CD14-positive monocyte (primary cell): Measurements from ENCODE around the gene SCAMP5. TPM values are rescaled to one million over a fixed set of nuclear protein-coding genes. Genes with fewer than 3 reads are reported as not detected.
A peak's percentile ranks its signal among the peaks of the same experiment; 100 is the strongest.

Experiments
- DNase-seq, 3 donors: peaks; one replicate each; pipeline ENCODE4 v3.0.0-alpha.2; 2011 to 2022
- H2AFZ ChIP-seq: 2 replicates; pipeline ENCODE4 v1.6.0; 2012; ENCODE audit warnings: mild to moderate bottlenecking, low read depth, low read length, inconsistent platforms; ENCODE audit not compliant: insufficient read depth, poor library complexity, severe bottlenecking
- H3K27ac ChIP-seq, 2 donors: 1 replicate in 1 of 2; 2 replicates in 1 of 2; pipeline ENCODE4 v1.5.1; 2012 to 2013; ENCODE audit warnings: low read length in 2 of 2, control low read depth in 1 of 2, inconsistent platforms in 1 of 2, low read depth in 1 of 2, mild to moderate bottlenecking in 1 of 2
- H3K27me3 ChIP-seq, 2 donors: one replicate each; pipeline versions ENCODE4 v1.6.0 to v1.6.1; 2011 to 2013; ENCODE audit warnings: low read length in 2 of 2; ENCODE audit not compliant: control insufficient read depth in 2 of 2, insufficient read depth in 2 of 2
- H3K36me3 ChIP-seq, 2 donors: replicated peaks in 1 of 2; 1 replicate in 1 of 2; 2 replicates in 1 of 2; pipeline versions ENCODE4 v1.5.1 to v1.6.1; 2012 to 2013; ENCODE audit warnings: low read length in 2 of 2, control low read depth in 1 of 2, inconsistent platforms in 1 of 2, mild to moderate bottlenecking in 1 of 2; ENCODE audit not compliant: insufficient read depth in 2 of 2, control insufficient read depth in 1 of 2
- H3K4me1 ChIP-seq, 2 donors: 1 replicate in 1 of 2; 2 replicates in 1 of 2; pipeline versions ENCODE4 v1.5.1 to v1.6.1; 2012 to 2013; ENCODE audit warnings: low read length in 2 of 2, control low read depth in 1 of 2, inconsistent platforms in 1 of 2, mild to moderate bottlenecking in 1 of 2, moderate library complexity in 1 of 2; ENCODE audit not compliant: insufficient read depth in 2 of 2, control insufficient read depth in 1 of 2
- H3K4me2 ChIP-seq: replicated peaks from 2 replicates; pipeline ENCODE3; 2012; ENCODE audit warnings: low read length, moderate library complexity, mild to moderate bottlenecking; ENCODE audit not compliant: poor library complexity, severe bottlenecking; ENCODE audit errors: extremely low read depth
- H3K4me3 ChIP-seq, 3 experiments: fragments of 200-600 bp in 1 of 3; sonication (generic) in 1 of 3; replicated peaks in 1 of 3; 1 replicate in 2 of 3; 2 replicates in 1 of 3; pipeline ENCODE4 v1.5.1; 2011 to 2013; ENCODE audit warnings: low read length in 3 of 3, mild to moderate bottlenecking in 3 of 3, control low read depth in 2 of 3, low read depth in 2 of 3, inconsistent platforms in 1 of 3, moderate library complexity in 1 of 3
- H3K79me2 ChIP-seq: 2 replicates; pipeline ENCODE4 v1.6.0; 2012; ENCODE audit warnings: mild to moderate bottlenecking, control low read depth, inconsistent platforms, low read length, moderate library complexity; ENCODE audit not compliant: insufficient read depth
- H3K9ac ChIP-seq: 2 replicates; pipeline ENCODE4 v1.6.0; 2017; ENCODE audit warnings: low read length, mild to moderate bottlenecking; ENCODE audit not compliant: insufficient read depth, poor library complexity, severe bottlenecking
- H3K9me3 ChIP-seq, 2 donors: replicated peaks in 1 of 2; 1 replicate in 1 of 2; 2 replicates in 1 of 2; pipeline versions ENCODE4 v1.5.1 to v1.6.1; 2012 to 2013; ENCODE audit warnings: low read length in 2 of 2, control low read depth in 1 of 2; ENCODE audit not compliant: control insufficient read depth in 1 of 2, insufficient read depth in 1 of 2
- H4K20me1 ChIP-seq: 2 replicates; pipeline ENCODE4 v1.6.0; 2012; ENCODE audit warnings: mild to moderate bottlenecking, low read length, control low read depth, moderate library complexity; ENCODE audit not compliant: insufficient read depth
- H3K27ac Mint-ChIP-seq, 7 donors: one replicate each; pipeline ENCODE4 v1.8.0; 2020; ENCODE audit warnings: mild to moderate bottlenecking in 7 of 7, mixed read lengths in 7 of 7, moderate library complexity in 6 of 7, inconsistent platforms in 2 of 7
- H3K27me3 Mint-ChIP-seq, 3 donors: one replicate each; pipeline ENCODE4 v1.8.0; 2021 to 2022; ENCODE audit warnings: low read depth in 3 of 3, mild to moderate bottlenecking in 3 of 3, mixed read lengths in 3 of 3, moderate library complexity in 3 of 3, inconsistent platforms in 1 of 3
- H3K36me3 Mint-ChIP-seq, 2 donors: one replicate each; pipeline ENCODE4 v1.8.0; 2020; ENCODE audit warnings: mixed read lengths in 2 of 2, inconsistent platforms in 1 of 2, mild to moderate bottlenecking in 1 of 2
- H3K4me1 Mint-ChIP-seq: one replicate; pipeline ENCODE4 v1.8.0; 2020; ENCODE audit warnings: mild to moderate bottlenecking, mixed read lengths
- H3K4me3 Mint-ChIP-seq, 2 donors: one replicate each; pipeline ENCODE4 v1.8.0; 2020; ENCODE audit warnings: mild to moderate bottlenecking in 2 of 2, mixed read lengths in 2 of 2, moderate library complexity in 1 of 2
- H3K9me3 Mint-ChIP-seq, 7 donors: one replicate each; pipeline ENCODE4 v1.8.0; 2020 to 2022; ENCODE audit warnings: mixed read lengths in 7 of 7, mild to moderate bottlenecking in 6 of 7, moderate library complexity in 6 of 7, inconsistent platforms in 2 of 7
- WGBS: methylation state at CpG from one replicate; pipeline ENCODE4 v1.1.5; 2013; ENCODE audit warnings: missing lambda C conversion rate; ENCODE audit not compliant: insufficient coverage; 5-methylcytosine and 5-hydroxymethylcytosine counted together
- intact Hi-C, 2 donors: fragments of 100-400 bp; cut with micrococcal nuclease; formaldehyde crosslinking; loops; one replicate each; pipeline versions ENCODE4 v1.15.0 to v1.15.1; 2023
- polyA plus RNA-seq, 3 donors: library from polyadenylated mRNA; depleted of rRNA in 1 of 3; unstranded in 2 of 3; stranded (reverse) in 1 of 3; fragments of 300-500 nt in 2 of 3; fragments of >200 nt in 1 of 3; fragmentation: Illumina TruSeq in 2 of 3; gene quantifications; 1 replicate in 2 of 3; 2 replicates in 1 of 3; pipeline ENCODE4 v1.2.3, GENCODE V29; 2012 to 2021
- TF ChIP-seq, protein P1 (sequence below): fragments of 200-600 bp; IDR thresholded peaks from one replicate; pipeline ENCODE4 v1.8.0; 2022; ENCODE audit warnings: antibody characterized with exemption, mild to moderate bottlenecking

The SCAMP5 gene
- polyA plus RNA-seq, 3 donors: 0.08 to 0.32 TPM; not detected in 1

DNA sequence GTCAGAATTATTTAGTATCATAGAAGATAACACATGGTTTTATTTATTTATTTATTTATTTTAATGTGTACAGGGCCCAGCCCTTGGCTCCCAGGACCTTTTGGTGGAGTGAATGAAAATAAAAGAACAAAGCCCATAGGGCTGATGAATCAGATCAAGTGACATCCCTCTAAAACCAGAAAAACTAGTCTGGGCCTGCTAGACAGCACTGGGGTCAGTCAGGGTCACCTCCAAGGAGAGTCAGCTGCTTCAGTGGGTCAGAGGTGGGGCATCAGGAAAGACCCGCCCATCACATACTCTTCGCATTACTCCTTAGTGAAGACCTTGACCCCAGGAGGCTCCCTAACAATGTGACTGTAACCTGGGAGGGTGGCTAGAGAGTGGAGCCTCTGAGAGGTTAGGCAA is 40.9 kb downstream of the SCAMP5 start:
- H3K4me2 ChIP-seq: no peak overlapping the region
- peaks cover 0 to 3% (median 2%) of the 10 kb centered on the region in 3 donors for H3K27me3 Mint-ChIP-seq
- H3K27ac ChIP-seq: no peak overlapping the region
- peaks cover 8% of the 10 kb centered on the region for H3K79me2 ChIP-seq
- no peaks in the 10 kb centered on the region for H3K9me3 ChIP-seq
- peaks cover 0 to 1% (median 0%) of the 10 kb centered on the region in 7 donors for H3K9me3 Mint-ChIP-seq
- TF ChIP-seq, protein P1, sequence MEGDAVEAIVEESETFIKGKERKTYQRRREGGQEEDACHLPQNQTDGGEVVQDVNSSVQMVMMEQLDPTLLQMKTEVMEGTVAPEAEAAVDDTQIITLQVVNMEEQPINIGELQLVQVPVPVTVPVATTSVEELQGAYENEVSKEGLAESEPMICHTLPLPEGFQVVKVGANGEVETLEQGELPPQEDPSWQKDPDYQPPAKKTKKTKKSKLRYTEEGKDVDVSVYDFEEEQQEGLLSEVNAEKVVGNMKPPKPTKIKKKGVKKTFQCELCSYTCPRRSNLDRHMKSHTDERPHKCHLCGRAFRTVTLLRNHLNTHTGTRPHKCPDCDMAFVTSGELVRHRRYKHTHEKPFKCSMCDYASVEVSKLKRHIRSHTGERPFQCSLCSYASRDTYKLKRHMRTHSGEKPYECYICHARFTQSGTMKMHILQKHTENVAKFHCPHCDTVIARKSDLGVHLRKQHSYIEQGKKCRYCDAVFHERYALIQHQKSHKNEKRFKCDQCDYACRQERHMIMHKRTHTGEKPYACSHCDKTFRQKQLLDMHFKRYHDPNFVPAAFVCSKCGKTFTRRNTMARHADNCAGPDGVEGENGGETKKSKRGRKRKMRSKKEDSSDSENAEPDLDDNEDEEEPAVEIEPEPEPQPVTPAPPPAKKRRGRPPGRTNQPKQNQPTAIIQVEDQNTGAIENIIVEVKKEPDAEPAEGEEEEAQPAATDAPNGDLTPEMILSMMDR: no peak
- H3K4me3 Mint-ChIP-seq: no peak overlapping the region
- peaks cover 87% of the 10 kb centered on the region for H3K4me1 Mint-ChIP-seq
- DNase-seq: no peak
- no peaks in the 10 kb centered on the region for H3K36me3 ChIP-seq
- H3K36me3 Mint-ChIP-seq: peaks cover 28 to 40% of the 10 kb centered on the region in 2 donors
- no CpG with 5 or more reads among the region's 2 CpGs for WGBS
- H2AFZ ChIP-seq: no peak overlapping the region
- no peak overlapping the region for H3K9ac ChIP-seq
- no peaks in the 10 kb centered on the region for H3K27me3 ChIP-seq
- no peaks in the 10 kb centered on the region for H4K20me1 ChIP-seq
- intact Hi-C loops: no loop called here
- no peak overlapping the region for H3K4me3 ChIP-seq
- peak overlapping the region in 4 of 7 donors; percentile 30 to 87 (median 58) for H3K27ac Mint-ChIP-seq
- H3K4me1 ChIP-seq: peaks cover 70 to 82% of the 10 kb centered on the region in 2 donors

DNA sequence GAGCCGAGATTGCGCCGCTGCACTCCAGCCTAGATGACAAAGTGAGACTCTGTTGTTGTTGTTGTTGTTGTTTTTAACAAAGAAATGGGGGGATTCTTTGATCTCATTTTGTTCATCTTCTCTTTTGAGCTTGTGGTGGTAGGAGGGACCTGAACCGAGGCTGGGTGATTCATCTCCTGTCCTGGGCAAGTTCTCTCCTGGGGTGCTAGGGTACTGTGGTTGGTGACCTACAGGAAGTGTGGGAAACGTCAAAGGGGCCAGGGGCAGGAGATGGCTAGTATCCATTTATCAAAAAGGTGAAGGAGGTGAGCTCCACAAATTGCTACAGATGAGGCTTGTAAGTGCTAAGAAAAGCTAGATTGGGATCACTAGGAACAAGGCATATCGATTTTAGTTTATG is 42.3 kb downstream of the SCAMP5 start:
- Mint-ChIP-seq H3K27ac (peak overlapping the region in 6 of 7 donors; percentile 56 to 92 (median 74)), H3K4me3 (peak overlapping the region in 1 of 2 donors; percentile 57), H3K36me3 (peaks cover 30 to 44% of the 10 kb centered on the region in 2 donors), H3K9me3 (peaks cover 0 to 4% (median 0%) of the 10 kb centered on the region in 7 donors), H3K27me3 (peaks cover 0 to 2% (median 2%) of the 10 kb centered on the region in 3 donors), H3K4me1 (peaks cover 89% of the 10 kb centered on the region)
- TF ChIP-seq, protein P1: no peak
- intact Hi-C loops: no loop called here
- WGBS: 60% methylated on average over 5 of the region's 6 CpGs
- Histone ChIP-seq H2AFZ (no peak overlapping the region), H4K20me1 (no peaks in the 10 kb centered on the region), H3K4me1 (peaks cover 69 to 84% of the 10 kb centered on the region in 2 donors), H3K27me3 (no peaks in the 10 kb centered on the region), H3K4me3 (no peak overlapping the region), H3K79me2 (peaks cover 14% of the 10 kb centered on the region), H3K9ac (no peak overlapping the region), H3K27ac (peak overlapping the region in 1 of 2 donors; percentile 51), H3K36me3 (no peaks in the 10 kb centered on the region), H3K4me2 (peak overlapping the region; percentile 8), H3K9me3 (no peaks in the 10 kb centered on the region)
- peak; percentile 58 to 81 (median 69) for DNase-seq
